GM11168 (cell line): ENCODE results near the gene IGF2.
"Not testable (repeated sequence)": the region's sequence is repeated elsewhere in the genome, so short reads cannot be mapped to it uniquely, and the experiment has no call there.

Experiments
- in situ Hi-C: fragments of 300-500 bp; cut with MboI; formaldehyde crosslinking; loops from one replicate; pipeline ENCODE4 v1.12.0; 2022; ENCODE audit warnings: low sequenced_read_pairs; ENCODE audit not compliant: unreplicated experiment

IGF2 gene, protein sequence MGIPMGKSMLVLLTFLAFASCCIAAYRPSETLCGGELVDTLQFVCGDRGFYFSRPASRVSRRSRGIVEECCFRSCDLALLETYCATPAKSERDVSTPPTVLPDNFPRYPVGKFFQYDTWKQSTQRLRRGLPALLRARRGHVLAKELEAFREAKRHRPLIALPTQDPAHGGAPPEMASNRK

DNA sequence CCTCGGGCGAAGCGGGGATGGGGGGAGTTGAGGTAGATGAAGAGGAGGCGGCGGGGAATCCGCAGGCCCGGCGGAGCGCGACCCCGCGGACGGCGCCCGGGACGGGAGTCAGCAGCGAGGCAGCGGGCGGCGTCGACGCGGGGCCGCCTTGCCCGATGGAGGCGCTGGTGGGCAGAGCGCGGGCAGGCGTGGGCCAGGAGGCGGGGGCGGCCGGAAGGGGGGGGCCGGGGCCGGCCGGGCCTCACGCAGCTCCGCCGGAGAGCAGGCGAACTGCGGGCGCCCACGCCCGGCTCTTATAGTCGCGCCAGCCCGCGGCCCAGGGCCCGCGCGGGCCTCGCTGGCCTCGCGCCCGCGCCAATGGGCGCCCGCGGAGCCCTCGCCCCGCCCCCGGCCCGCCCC, at the start of gene IGF2:
IGF2 (minus strand) TSS at position 267 of the 399 bp plus-strand sequence. CDS start 3,866 bp downstream, outside the sequence.
- in situ Hi-C loops: no loop called here

GRCh38 chr11:2188745-2189144, 49.6 kb upstream of the IGF2 start:
- in situ Hi-C loops: no loop called here

- in situ Hi-C loops: no loop called here
These were observed 48.1 kb upstream of the IGF2 start for GRCh38 chr11:2187280-2187707.

- in situ Hi-C loops: no loop called here
These were observed 47.6 kb upstream of the IGF2 start for GRCh38 chr11:2186669-2187279.

GRCh38 chr11:2185324-2186085, 46.3 kb upstream of the IGF2 start:
- in situ Hi-C loops: no loop called here

- in situ Hi-C loops: no loop called here
These were observed 43.7 kb upstream of the IGF2 start for GRCh38 chr11:2182692-2183474.

DNA sequence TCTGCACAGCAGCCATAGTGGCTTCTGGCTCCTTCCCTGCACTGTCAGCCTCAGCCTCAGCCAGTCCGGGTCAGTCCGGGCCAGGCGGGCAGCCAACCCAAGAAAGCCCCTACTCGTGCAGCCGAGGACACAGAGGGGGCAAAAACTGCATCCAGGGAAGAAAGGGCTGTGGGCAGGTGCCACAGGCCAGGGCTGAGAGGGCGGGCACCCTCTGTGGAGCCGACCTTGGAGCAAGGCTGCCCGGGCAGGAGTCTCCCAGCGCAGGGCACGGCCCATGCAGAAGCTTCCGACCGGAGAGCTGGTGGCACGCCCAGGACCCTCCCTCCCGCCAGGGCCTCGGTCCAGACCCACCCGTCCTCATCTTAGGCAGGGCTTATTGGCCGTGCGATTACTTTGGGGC, 42.9 kb upstream of the IGF2 start:
- in situ Hi-C loops: no loop called here

DNA sequence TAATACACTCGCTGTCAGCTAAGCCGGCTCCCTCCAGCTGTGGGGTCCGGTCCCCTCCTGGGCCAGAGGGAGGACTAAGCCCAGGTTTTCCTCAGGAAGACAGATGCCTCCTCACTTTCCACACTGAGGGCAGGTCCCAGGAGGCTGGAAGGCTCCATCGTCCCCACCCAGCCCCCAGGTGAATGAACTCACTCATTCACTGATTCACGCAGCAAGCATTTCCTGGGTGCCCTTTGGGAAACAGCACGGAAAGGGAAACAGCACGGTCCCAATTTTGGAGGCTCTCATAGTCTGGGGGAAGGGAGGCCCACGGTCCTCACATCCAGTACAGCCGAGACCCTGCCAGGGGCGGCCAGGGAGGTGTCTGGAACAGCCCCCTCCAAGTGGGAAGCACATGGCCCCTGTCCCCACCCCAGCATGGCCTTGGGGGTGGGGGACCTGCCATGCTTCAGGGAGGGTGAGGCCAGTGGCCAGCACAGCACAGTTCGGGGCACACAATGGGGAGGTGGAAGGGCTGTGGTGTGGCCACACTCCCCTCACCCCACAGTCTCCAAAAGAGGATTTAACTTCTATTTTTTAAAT, 41.7 kb upstream of the IGF2 start:
- in situ Hi-C loops: no loop called here

DNA sequence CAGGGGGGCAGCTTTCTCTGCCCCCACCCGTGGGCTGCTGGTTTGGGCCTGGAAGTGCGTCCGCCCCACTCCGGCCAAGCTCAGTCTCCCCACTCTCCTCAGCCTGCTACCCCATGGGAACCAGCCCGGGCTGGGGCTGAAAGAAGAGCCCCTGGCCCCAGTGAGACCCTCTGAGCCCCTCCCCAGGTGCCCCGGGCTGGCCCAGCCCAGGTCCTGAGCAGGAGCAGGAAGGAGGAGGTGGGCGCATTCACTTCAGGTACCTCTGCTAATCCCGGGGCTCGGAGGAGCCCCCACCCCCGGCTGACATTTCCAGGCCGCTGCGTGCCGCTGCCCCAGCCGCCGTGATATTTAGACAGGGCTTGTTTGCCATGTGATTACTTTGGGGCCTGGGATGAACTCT, 41.2 kb upstream of the IGF2 start:
- in situ Hi-C loops: no loop called here

DNA sequence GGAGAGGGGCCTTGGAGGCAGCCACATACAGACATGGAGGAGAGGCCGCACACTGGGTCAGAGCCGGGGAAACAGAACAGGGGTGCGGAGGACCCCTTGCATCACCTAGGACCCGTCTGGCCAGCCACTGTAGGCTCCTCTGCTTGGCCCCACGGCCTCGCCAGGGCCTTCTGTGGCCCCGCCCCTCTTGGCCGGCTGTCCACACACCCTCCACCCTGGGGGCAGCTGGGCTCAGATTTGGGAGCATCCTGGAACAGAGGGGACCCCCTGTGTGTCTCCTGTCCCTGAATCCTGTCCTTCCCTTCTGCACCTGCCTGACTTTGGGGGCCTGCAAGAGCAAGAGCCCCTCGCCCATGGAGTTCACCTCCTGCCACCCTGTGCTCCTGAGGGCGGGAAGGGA, 40.3 kb upstream of the IGF2 start:
- in situ Hi-C loops: no loop called here

DNA sequence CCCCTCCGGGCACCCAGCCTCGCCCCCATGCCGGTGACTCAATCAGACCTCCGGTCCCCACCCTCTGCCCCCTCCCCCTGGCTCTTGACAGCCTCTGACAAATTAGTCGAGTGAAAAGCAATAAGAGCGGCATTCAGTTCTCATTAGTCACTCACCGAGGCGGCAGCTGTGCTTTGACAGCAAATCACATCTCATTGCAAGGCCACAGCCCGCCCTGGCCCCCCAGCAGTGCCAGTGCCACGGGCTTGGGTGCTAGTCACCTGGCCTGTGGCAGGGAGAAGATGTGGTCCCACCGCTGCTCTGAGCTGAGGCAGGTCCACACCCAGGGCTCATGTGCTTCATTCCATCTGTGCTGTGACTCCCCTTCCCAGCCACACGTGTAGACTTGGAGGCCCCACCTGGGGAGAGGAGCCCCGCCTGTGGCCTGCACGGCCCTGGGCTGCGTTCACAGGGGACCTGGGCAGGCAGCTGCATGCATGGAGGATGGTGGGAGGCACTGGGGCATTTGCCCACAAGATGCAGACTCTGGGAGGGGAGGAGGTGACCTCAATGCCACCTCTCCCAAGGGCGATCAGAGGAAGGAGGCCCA, 39.8 kb upstream of the IGF2 start:
- in situ Hi-C loops: no loop called here

DNA sequence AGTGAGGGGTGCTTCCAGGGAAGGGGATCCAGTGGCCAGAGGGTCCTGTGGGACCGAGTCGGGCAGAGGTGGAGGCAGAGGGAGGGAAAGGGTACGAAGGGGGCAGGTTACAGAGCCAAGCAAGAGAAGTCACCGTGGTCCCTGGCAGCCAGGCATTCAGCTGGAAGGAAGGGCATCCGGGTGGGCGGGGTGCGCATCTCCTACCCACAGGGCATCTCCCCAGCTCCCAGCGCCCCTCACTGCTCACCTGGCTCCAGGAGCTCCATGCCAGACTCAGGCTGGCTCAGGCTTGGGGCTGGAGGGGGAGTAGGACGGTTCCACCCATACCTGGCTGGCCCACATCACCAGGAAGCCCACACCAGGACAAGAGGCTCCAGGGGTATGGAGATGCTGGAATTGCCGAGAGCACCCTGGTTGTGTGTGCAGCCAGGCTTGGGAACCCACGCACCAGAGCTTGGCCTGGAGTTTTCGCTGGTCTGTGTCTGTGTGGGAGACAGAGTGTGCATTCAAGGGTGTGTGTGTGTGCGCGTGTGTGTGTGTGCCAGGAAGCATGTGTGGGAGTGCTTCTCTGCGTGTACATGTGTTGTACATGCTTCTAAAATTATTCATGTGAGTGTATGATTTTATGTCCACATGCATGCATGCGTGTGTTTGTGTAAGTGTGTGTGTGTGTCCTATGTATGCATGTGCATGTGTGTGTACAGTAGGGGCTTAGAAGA, 39.0 kb upstream of the IGF2 start:
- in situ Hi-C loops: not testable (repeated sequence)

DNA sequence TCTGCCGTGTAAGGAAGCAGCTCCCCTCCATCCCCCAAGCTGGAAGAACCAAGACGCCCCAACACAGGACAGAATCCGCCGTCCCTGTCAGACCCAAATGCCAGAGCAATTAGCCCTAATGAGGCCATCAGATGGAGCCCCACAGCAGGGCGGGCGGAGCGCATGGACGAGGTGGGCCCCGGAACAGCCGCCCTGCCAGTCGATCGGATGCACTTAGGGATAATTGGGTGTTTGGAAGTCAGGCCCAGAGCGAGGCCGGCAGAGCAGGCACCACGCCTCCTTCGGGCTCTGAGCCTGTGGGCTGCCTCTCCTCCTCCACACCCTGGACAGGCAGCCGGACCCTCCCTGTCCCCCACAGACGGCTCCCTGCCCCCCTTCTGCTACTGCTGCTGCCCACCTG, 37.9 kb upstream of the IGF2 start:
- in situ Hi-C loops: no loop called here

DNA sequence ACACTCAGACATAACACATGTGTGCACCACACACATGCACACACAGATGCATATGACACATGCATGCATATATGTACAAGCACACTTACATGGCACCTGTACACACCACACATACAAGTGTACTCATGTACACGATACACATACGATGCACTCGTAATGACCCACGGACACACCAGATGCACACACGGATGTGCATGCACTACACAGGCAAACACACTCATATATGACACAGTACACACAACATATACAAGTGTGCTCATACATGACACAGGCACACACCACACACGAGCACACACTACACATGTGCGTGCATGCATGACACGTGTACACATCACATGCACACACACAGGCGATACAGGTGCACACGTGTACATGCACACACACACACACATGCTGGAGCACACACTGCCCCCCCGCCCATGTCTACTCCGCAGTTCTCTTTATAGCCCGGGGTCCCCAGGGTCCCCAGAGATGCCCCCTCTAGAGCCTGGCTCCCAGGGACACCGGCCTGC, 37.3 kb upstream of the IGF2 start:
- in situ Hi-C loops: no loop called here

- in situ Hi-C loops: no loop called here
These were observed 36.5 kb upstream of the IGF2 start for GRCh38 chr11:2175659-2176058.

DNA sequence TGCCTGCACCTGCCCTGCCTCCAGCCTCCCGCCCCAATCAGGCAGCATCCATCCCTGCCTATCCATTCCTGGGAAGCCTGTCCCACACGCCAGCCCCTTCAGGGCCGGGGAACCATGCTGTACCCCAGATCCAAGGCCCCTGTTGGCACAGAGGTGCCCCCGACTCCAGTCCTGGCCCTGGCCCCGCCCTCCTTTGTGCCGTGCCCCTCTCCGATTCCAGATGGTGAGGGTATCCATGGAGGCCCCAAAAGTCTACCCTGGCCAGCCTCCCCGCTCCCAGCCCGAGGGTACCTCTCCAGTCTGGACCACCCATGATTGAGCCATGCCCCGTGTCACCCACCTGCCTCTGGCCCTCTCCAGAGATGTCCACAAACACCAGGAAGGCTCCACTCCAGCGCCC, 35.2 kb upstream of the IGF2 start:
- in situ Hi-C loops: no loop called here

GRCh38 chr11:2173761-2174160, 34.6 kb upstream of the IGF2 start:
- in situ Hi-C loops: no loop called here

DNA sequence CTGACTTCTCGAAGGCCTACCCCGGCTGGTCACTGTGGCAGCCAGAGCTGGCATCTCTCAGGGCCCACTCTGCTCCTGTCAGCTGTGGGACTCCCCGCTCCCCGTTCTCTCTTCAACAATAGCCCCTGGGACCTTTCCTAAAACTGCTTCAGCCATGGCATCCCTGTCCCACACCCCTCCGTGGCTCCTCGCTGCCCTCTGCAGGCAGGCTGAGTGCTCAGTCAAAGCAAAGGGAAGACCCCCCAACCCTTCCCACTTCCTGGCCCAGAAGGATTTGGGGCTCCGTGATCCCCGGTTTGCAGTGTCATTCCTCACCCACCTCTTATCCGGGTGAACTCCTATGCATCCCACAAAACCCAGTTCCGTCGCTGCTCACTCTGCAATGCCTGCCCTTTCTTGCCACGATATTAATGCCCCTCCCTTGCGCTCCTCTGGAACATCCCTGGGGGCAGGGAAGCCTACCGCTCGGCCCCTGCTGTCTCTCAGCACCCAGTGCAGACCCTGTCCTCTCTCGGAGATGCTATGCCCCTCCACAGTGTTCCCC, 34.0 kb upstream of the IGF2 start:
- in situ Hi-C loops: no loop called here

GRCh38 chr11:2172676-2173075, 33.5 kb upstream of the IGF2 start:
- in situ Hi-C loops: no loop called here
